ENCODE measurements around the gene COPG2.
"Not testable (repeated sequence)": the region's sequence is repeated elsewhere in the genome, so short reads cannot be mapped to it uniquely, and the experiment has no call there.

The COPG2 gene

DNA sequence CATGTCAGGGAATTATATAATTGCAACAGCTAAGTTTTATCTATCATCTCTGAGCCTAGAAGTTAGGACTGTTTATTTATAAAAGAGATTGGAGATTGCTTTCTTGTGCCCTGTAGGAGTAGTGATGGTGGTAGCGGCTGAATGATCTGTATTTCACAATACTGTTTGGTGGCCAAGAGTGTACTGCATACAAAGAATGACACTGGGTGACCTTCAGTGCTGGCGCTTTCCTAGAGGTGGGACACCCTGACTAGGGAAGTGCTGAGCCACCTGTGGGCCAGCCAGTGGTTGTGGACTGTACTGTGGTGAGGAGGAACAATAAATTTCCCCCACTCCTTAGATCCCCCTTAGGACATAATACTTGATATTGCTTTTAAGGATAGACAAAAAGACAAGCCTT, 53.0 kb downstream of the COPG2 start:
- H3K36me3 ChIP-seq, result peaks cover 14% of the 10 kb centered on the region
- H3K4me3 ChIP-seq (ENCODE audit: low read depth in 1 of 2, low read length in 1 of 2), result no peak overlapping the region
- no peak for TF ChIP-seq CTCF (IDR thresholded peaks at IDR 0.05)
- H3K9me3 ChIP-seq, result no peaks in the 10 kb centered on the region
- no peaks in the 10 kb centered on the region for H3K27me3 ChIP-seq
- no peaks in the 10 kb centered on the region for H3K4me1 ChIP-seq (ENCODE audit: control insufficient read depth in 1 of 2, insufficient read depth in 1 of 2, low read depth in 1 of 2, low read length in 1 of 2)
- H3K27ac ChIP-seq, result no peak overlapping the region

DNA sequence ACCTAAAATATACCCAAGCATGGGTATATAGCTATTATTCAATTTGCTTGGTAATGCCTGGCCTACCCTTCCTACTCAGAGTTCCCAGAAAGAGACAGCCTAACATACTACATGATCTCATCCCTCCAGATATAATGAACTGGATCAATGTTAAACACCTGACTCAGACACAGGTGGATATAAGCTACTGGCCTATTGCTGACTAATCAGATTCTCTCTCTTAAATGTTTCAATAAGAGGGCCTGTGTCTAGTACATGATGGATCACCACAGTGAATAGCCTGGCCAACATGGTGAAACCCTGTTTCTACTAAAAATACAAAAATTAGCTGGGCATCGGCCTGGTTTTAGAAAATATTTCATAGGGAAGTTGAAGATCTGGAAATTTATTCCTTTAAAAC, 54.1 kb downstream of the COPG2 start:
- Histone ChIP-seq H3K27ac (no peak overlapping the region), H3K27me3 (no peaks in the 10 kb centered on the region), H3K4me1 (ENCODE audit: control insufficient read depth in 1 of 2, insufficient read depth in 1 of 2, low read depth in 1 of 2, low read length in 1 of 2) (no peaks in the 10 kb centered on the region), H3K36me3 (peaks cover 19% of the 10 kb centered on the region), H3K4me3 (ENCODE audit: low read depth in 1 of 2, low read length in 1 of 2) (no peak overlapping the region), H3K9me3 (no peaks in the 10 kb centered on the region)
- TF ChIP-seq CTCF (IDR thresholded peaks at IDR 0.05), result no peak

- Histone ChIP-seq H3K27me3 (no peaks in the 10 kb centered on the region), H3K9me3 (no peaks in the 10 kb centered on the region), H3K4me3 (ENCODE audit: low read depth in 1 of 2, low read length in 1 of 2) (no peak overlapping the region), H3K4me1 (ENCODE audit: control insufficient read depth in 1 of 2, insufficient read depth in 1 of 2, low read depth in 1 of 2, low read length in 1 of 2) (no peaks in the 10 kb centered on the region), H3K36me3 (peaks cover 19% of the 10 kb centered on the region), H3K27ac (no peak overlapping the region)
- TF ChIP-seq CTCF (IDR thresholded peaks at IDR 0.05), result no peak
Observed at GRCh38 chr7:130611218-130611617, 57.3 kb downstream of the COPG2 start.

DNA sequence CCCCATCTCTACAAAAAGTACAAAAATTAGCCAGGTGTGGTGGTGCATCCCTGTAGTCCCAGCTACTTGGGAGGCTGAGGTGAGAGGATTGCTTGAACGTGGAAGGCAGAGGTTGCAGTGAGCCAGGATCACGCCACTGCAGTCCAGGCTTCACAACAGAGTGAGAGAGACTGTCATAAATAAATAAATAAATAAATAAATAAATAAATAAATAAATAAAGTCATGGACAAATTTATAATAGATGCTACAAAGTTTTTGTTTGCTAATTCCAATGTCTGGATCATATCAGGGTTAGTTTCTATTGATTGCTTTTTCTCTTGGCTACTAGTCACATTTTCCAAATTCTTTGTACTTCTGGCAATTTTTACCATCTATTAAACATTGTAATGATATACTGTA, 61.5 kb downstream of the COPG2 start:
- not testable (repeated sequence) for H3K4me3 ChIP-seq (ENCODE audit: low read depth in 1 of 2, low read length in 1 of 2); H3K27me3 ChIP-seq; H3K9me3 ChIP-seq; H3K27ac ChIP-seq; H3K4me1 ChIP-seq (ENCODE audit: control insufficient read depth in 1 of 2, insufficient read depth in 1 of 2, low read depth in 1 of 2, low read length in 1 of 2)
- H3K36me3 ChIP-seq, result peaks cover 19% of the 10 kb centered on the region

DNA sequence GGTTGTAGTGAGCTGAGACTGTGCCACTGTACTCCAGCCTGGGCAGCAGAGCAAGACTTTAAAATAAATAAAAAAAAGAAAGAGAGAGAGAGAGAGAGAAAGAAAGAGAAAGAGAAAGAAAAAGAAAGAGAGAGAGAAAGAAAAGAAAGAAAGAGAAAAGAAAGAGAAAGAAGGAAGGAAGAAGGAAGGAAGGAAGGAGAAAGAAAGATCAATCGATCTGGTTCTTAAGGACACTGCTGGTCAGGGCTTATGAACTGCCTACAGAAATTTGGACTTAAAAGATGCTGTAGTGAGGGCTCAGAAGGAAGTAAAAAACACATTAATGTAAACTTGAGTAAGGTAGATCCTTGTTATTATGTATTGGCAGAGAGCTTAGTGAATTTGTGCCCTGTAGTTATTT, 62.4 kb downstream of the COPG2 start:
- no peaks in the 10 kb centered on the region for H3K27me3 ChIP-seq
- no peak overlapping the region for H3K4me3 ChIP-seq (ENCODE audit: low read depth in 1 of 2, low read length in 1 of 2)
- no peaks in the 10 kb centered on the region for H3K9me3 ChIP-seq
- H3K36me3 ChIP-seq, result peaks cover 10% of the 10 kb centered on the region
- H3K27ac ChIP-seq, result no peak overlapping the region
- H3K4me1 ChIP-seq (ENCODE audit: control insufficient read depth in 1 of 2, insufficient read depth in 1 of 2, low read depth in 1 of 2, low read length in 1 of 2), result no peaks in the 10 kb centered on the region
- TF ChIP-seq CTCF (IDR thresholded peaks at IDR 0.05), result no peak

- H3K36me3 ChIP-seq, result no peaks in the 10 kb centered on the region
- no peak overlapping the region for H3K27ac ChIP-seq
- no peaks in the 10 kb centered on the region for H3K27me3 ChIP-seq
- H3K4me1 ChIP-seq (ENCODE audit: control insufficient read depth in 1 of 2, insufficient read depth in 1 of 2, low read depth in 1 of 2, low read length in 1 of 2), result no peaks in the 10 kb centered on the region
- no peak for TF ChIP-seq CTCF (IDR thresholded peaks at IDR 0.05)
- peaks cover 3% of the 10 kb centered on the region for H3K9me3 ChIP-seq
- no peak overlapping the region for H3K4me3 ChIP-seq (ENCODE audit: low read depth in 1 of 2, low read length in 1 of 2)
Observed at GRCh38 chr7:130598056-130598455, 70.5 kb downstream of the COPG2 start.
